ENCODE results near the gene GBP7.

- no peak for TF ChIP-seq CTCF (IDR thresholded peaks at IDR 0.05)
- TF ChIP-seq EZH2 (IDR thresholded peaks at IDR 0.05) = no peak
- TF ChIP-seq EZH2phosphoT487 (IDR thresholded peaks at IDR 0.05) = no peak
These were observed 50.4 kb downstream of the GBP7 start for GRCh38 chr1:89125240-89125912.
